Caki2 (cell line): ENCODE results near the gene FGF9. TPM values are rescaled to one million over a fixed set of nuclear protein-coding genes. Genes with fewer than 3 reads are reported as not detected.

Source experiments
- DNase-seq: peaks from one replicate; pipeline ENCODE4 v3.0.0-alpha.2; 2015; ENCODE audit warnings: low read depth
- in situ Hi-C: cut with HindIII; loops from 2 replicates; pipeline ENCODE4 v1.10.0; 2016; ENCODE audit warnings: low sequenced_read_pairs, low pct_unique_long_range_greater_than_20kb, mixed read lengths
- total RNA-seq: library from RNA; depleted of rRNA; stranded (reverse); fragments of >200 nt; shearing (Covaris generic); gene quantifications from 2 replicates; pipeline ENCODE4 v1.2.3, GENCODE V29; 2014; ENCODE audit warnings: low replicate concordance; rRNA removed

The FGF9 gene
- total RNA-seq, 1 experiment from 2014 or later, result not detected

GRCh38 chr13:21741396-21741979, 70.6 kb downstream of the FGF9 start:
- in situ Hi-C loops, result no loop called here
- DNase-seq, result no peak

GRCh38 chr13:21742096-21742495, 71.2 kb downstream of the FGF9 start:
- in situ Hi-C loops, result no loop called here
- no peak for DNase-seq

GRCh38 chr13:21744149-21744548, 73.3 kb downstream of the FGF9 start:
- no peak for DNase-seq
- in situ Hi-C loops, result no loop called here

GRCh38 chr13:21745307-21745706, 74.4 kb downstream of the FGF9 start:
- no peak for DNase-seq
- in situ Hi-C loops, result no loop called here

GRCh38 chr13:21747456-21747855, 76.6 kb downstream of the FGF9 start:
- no peak for DNase-seq
- in situ Hi-C loops, result no loop called here

- in situ Hi-C loops, result no loop called here
- DNase-seq, result no peak
Observed at GRCh38 chr13:21748166-21748565, 77.3 kb downstream of the FGF9 start.

- in situ Hi-C loops, result no loop called here
- DNase-seq, result peak; percentile 76
Observed at GRCh38 chr13:21749410-21749809, 78.5 kb downstream of the FGF9 start.

GRCh38 chr13:21752501-21752900, 81.6 kb downstream of the FGF9 start:
- in situ Hi-C loops, result no loop called here
- DNase-seq, result no peak

GRCh38 chr13:21753117-21753729, 82.3 kb downstream of the FGF9 start:
- no peak for DNase-seq
- in situ Hi-C loops, result no loop called here

Other genes with a start within 250 kb of the FGF9 start
- 25.4 and 38.1 TPM in 2 replicates for gene ZDHHC20, start 211.8 kb upstream of the FGF9 start, total RNA-seq
- 37.3 and 46.0 TPM in 2 replicates for gene MICU2, start 66.9 kb upstream of the FGF9 start, total RNA-seq